DOHH2 (cell line): ENCODE results near the gene BDH1.

Source experiments
- H3F3A ChIP-seq: fragments of 200-600 bp; sonication (generic), shearing (Covaris generic); 2 replicates; pipeline ENCODE4 v1.6.0; 2016; ENCODE audit warnings: antibody characterized with exemption, mild to moderate bottlenecking; ENCODE audit not compliant: control insufficient read depth, insufficient read depth
- H3K27ac ChIP-seq: fragments of 200-600 bp; sonication (generic); 2 replicates; pipeline ENCODE4 v1.5.1; 2014; ENCODE audit warnings: low read depth, mild to moderate bottlenecking, low read length, moderate library complexity
- H3K27me3 ChIP-seq: fragments of 200-600 bp; sonication (generic); 2 replicates; pipeline ENCODE4 v1.6.1; 2014; ENCODE audit warnings: mild to moderate bottlenecking, low read length, mixed read lengths; ENCODE audit not compliant: control insufficient read depth
- H3K36me3 ChIP-seq: fragments of 200-600 bp; sonication (generic); 2 replicates; pipeline ENCODE4 v1.6.1; 2014; ENCODE audit warnings: mild to moderate bottlenecking, low read length, moderate library complexity, mixed read lengths; ENCODE audit not compliant: control insufficient read depth
- H3K4me1 ChIP-seq: fragments of 200-600 bp; sonication (generic); 2 replicates; pipeline ENCODE4 v1.6.1; 2014; ENCODE audit warnings: mild to moderate bottlenecking, low read length, mixed read lengths; ENCODE audit not compliant: control insufficient read depth
- H3K4me2 ChIP-seq: fragments of 200-600 bp; sonication (generic); 2 replicates; pipeline ENCODE4 v1.6.0; 2014; ENCODE audit warnings: mild to moderate bottlenecking, low read length, moderate library complexity
- H3K4me3 ChIP-seq: fragments of 200-600 bp; sonication (generic); 2 replicates; pipeline ENCODE4 v1.5.1; 2014; ENCODE audit warnings: mild to moderate bottlenecking, low read length, mixed read lengths
- H3K79me2 ChIP-seq: fragments of 200-600 bp; sonication (generic); 2 replicates; pipeline ENCODE4 v1.6.1; 2014; ENCODE audit warnings: mild to moderate bottlenecking, low read length, mixed read lengths; ENCODE audit not compliant: control insufficient read depth
- H3K9me2 ChIP-seq: fragments of 200-600 bp; sonication (generic); replicated peaks from 2 replicates; pipeline ENCODE4 v1.6.1; 2014; ENCODE audit warnings: mild to moderate bottlenecking, low read length, mixed read lengths; ENCODE audit not compliant: control insufficient read depth
- H3K9me3 ChIP-seq: fragments of 200-600 bp; sonication (generic); 2 replicates; pipeline ENCODE4 v1.6.1; 2014; ENCODE audit warnings: antibody characterized with exemption, low read length, mixed read lengths; ENCODE audit not compliant: control insufficient read depth, insufficient read depth
- H4K20me1 ChIP-seq: fragments of 200-600 bp; sonication (generic); 2 replicates; pipeline ENCODE4 v1.6.0; 2014; ENCODE audit warnings: low read depth, mild to moderate bottlenecking, antibody characterized with exemption, low read length, moderate library complexity; ENCODE audit not compliant: control insufficient read depth, insufficient read depth
- EZH2phosphoT487 ChIP-seq: fragments of 200-600 bp; sonication (generic); IDR thresholded peaks from 2 replicates; pipeline ENCODE4 v1.6.1; 2017; ENCODE audit warnings: borderline replicate concordance, mild to moderate bottlenecking, antibody characterized with exemption, low read length, moderate library complexity, mixed read lengths
- TF ChIP-seq, protein P1 (sequence below): fragments of 200-600 bp; sonication (generic); IDR thresholded peaks from one replicate; pipeline ENCODE4 v1.5.1; 2014; ENCODE audit warnings: antibody characterized with exemption, mild to moderate bottlenecking, low read depth, low read length; ENCODE audit not compliant: poor library complexity, severe bottlenecking

The BDH1 gene

GRCh38 chr3:197465996-197466549 lies 89.7 kb downstream of the BDH1 start:
- H3K4me3 ChIP-seq: no peak overlapping the region
- no peaks in the 10 kb centered on the region for H3K9me2 ChIP-seq
- H3K4me2 ChIP-seq: no peak overlapping the region
- H3K9me3 ChIP-seq: no peaks in the 10 kb centered on the region
- H3K27ac ChIP-seq: no peak overlapping the region
- H3K36me3 ChIP-seq: no peaks in the 10 kb centered on the region
- peaks cover 28% of the 10 kb centered on the region for H3K27me3 ChIP-seq
- H3K79me2 ChIP-seq: no peaks in the 10 kb centered on the region
- H4K20me1 ChIP-seq: no peaks in the 10 kb centered on the region
- H3F3A ChIP-seq: peaks cover 5% of the 10 kb centered on the region; the same call in 1 of the 2 replicates
- no peak for TF ChIP-seq EZH2phosphoT487
- TF ChIP-seq, protein P1, sequence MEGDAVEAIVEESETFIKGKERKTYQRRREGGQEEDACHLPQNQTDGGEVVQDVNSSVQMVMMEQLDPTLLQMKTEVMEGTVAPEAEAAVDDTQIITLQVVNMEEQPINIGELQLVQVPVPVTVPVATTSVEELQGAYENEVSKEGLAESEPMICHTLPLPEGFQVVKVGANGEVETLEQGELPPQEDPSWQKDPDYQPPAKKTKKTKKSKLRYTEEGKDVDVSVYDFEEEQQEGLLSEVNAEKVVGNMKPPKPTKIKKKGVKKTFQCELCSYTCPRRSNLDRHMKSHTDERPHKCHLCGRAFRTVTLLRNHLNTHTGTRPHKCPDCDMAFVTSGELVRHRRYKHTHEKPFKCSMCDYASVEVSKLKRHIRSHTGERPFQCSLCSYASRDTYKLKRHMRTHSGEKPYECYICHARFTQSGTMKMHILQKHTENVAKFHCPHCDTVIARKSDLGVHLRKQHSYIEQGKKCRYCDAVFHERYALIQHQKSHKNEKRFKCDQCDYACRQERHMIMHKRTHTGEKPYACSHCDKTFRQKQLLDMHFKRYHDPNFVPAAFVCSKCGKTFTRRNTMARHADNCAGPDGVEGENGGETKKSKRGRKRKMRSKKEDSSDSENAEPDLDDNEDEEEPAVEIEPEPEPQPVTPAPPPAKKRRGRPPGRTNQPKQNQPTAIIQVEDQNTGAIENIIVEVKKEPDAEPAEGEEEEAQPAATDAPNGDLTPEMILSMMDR: no peak
- no peaks in the 10 kb centered on the region for H3K4me1 ChIP-seq

DNA sequence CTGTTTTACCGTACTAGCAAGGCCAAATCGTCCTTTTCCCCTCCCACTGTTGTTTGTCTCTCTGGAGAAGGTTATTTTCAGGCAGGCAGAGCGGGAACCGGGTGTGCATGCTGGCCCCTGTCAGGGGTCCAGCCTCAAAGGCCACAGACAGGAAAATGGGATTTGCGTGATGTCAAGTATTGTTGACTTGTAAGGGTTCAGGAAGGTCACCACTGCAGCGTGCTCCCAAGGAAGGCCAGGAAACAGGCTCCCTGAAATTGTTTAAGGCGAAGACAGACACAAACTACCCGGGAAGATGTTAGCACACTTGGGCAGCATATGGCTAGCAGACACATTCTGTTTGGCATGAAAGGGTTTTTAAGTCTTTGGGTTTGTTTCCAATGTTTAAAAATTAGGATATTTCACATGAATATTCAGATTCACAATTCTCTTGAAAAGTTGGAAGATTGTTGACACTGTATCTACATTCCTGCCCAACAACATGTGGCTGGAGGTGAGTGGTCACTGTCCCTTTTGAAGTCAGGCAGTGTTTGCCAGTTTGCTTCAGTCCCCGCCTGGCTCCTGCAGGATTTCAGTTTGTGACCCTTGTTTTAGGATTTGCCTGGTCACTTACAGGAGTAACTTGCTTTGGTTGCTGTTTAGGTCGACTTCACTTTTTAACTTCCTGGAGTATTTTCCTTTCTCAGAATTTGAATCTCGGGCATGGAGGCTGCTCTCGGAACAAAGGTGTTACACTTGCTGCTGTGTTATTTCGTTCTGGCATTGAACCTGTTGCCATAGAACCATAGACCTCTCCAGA lies 90.4 kb downstream of the BDH1 start:
- Histone ChIP-seq H3K27ac (no peak overlapping the region), H3K4me2 (no peak overlapping the region), H3K9me2 (no peaks in the 10 kb centered on the region), H4K20me1 (no peaks in the 10 kb centered on the region), H3K79me2 (no peaks in the 10 kb centered on the region), H3K36me3 (no peaks in the 10 kb centered on the region), H3K27me3 (peaks cover 26% of the 10 kb centered on the region), H3K9me3 (no peaks in the 10 kb centered on the region), H3K4me3 (no peak overlapping the region), H3K4me1 (no peaks in the 10 kb centered on the region), H3F3A (peaks cover 10% of the 10 kb centered on the region)
- TF ChIP-seq, protein P1: no peak
- TF ChIP-seq EZH2phosphoT487: no peak

DNA sequence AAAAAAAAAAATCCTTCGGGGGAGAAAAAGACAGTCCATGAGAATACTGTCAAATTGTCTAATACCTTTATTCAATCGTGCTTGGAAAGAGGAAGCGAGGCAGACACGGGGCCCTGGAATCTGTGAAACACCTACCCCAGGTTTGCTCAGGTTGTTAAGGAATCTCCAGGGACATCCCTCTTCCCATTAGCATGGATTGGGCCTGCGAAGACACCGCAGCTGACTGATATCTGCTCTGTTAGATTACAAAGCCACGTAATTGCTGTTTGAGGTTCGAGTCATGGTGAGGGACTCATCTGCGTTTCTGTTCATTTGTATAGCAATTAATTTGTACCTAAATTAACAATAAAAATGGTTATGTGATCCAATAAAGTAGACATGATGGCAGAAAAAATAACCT lies 91.0 kb downstream of the BDH1 start:
- Histone ChIP-seq H3F3A (peaks cover 10% of the 10 kb centered on the region), H3K9me3 (no peaks in the 10 kb centered on the region), H3K27me3 (peaks cover 24% of the 10 kb centered on the region), H3K4me1 (no peaks in the 10 kb centered on the region), H3K79me2 (no peaks in the 10 kb centered on the region), H3K4me3 (no peak overlapping the region), H4K20me1 (no peaks in the 10 kb centered on the region), H3K27ac (no peak overlapping the region), H3K36me3 (no peaks in the 10 kb centered on the region), H3K4me2 (no peak overlapping the region), H3K9me2 (no peaks in the 10 kb centered on the region)
- TF ChIP-seq, protein P1: no peak
- TF ChIP-seq EZH2phosphoT487: no peak
